ENCODE data around the gene CKM. TPM values are rescaled to one million over a fixed set of nuclear protein-coding genes. Genes with fewer than 3 reads are reported as not detected.

Gene CKM
- total RNA-seq, 2 donors from 2014 or later, result 24.7 to 42.8 TPM

DNA sequence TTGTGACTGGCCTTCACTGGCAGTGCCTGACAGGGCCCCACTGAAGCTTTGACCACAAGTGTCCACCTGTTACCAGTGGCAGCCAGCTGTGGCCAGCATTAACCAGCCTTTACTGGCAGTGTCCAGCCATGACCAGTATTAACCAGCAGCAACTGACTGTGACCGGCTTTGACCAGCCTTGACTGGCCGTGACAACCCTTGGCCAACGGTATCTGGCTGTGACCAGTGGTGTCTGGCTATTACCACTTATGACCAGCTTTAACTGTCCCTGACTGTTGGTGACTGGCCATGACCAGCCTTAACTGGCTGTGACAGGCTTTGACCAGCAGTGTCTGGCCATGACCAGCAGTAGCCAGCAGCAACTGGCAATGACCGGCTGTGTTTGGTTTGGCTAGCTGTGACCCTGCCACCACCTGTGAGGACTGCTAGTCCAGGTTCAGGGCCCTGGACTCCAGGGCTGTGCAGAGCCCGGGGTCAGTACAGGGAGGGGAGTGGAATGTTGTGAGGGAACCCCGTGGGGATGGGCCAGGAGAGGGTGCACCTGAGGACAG is 32.2 kb downstream of the CKM start:
- intact Hi-C loops (cut with DNase I), result no loop called here
- Histone ChIP-seq H3K27me3 (replicated peaks; ENCODE audit: insufficient read depth) (no peaks in the 10 kb centered on the region), H3K36me3 (peaks cover 0 to 2% of the 10 kb centered on the region in 2 donors), H3K9me3 (no peaks in the 10 kb centered on the region), H3K27ac (no peak overlapping the region), H3K4me3 (no peak overlapping the region), H3K4me1 (replicated peaks) (no peaks in the 10 kb centered on the region)
- TF ChIP-seq POLR2AphosphoS5 (IDR thresholded peaks at IDR 0.05), result no peak
- TF ChIP-seq, protein P1, sequence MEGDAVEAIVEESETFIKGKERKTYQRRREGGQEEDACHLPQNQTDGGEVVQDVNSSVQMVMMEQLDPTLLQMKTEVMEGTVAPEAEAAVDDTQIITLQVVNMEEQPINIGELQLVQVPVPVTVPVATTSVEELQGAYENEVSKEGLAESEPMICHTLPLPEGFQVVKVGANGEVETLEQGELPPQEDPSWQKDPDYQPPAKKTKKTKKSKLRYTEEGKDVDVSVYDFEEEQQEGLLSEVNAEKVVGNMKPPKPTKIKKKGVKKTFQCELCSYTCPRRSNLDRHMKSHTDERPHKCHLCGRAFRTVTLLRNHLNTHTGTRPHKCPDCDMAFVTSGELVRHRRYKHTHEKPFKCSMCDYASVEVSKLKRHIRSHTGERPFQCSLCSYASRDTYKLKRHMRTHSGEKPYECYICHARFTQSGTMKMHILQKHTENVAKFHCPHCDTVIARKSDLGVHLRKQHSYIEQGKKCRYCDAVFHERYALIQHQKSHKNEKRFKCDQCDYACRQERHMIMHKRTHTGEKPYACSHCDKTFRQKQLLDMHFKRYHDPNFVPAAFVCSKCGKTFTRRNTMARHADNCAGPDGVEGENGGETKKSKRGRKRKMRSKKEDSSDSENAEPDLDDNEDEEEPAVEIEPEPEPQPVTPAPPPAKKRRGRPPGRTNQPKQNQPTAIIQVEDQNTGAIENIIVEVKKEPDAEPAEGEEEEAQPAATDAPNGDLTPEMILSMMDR (IDR thresholded peaks at IDR 0.05), result no peak
- TF ChIP-seq POLR2A (IDR thresholded peaks at IDR 0.05), result no peak
- 96% methylated on average over 6 of the region's 6 CpGs for WGBS
- DNase-seq (ENCODE audit: low spot score), result no peak

DNA sequence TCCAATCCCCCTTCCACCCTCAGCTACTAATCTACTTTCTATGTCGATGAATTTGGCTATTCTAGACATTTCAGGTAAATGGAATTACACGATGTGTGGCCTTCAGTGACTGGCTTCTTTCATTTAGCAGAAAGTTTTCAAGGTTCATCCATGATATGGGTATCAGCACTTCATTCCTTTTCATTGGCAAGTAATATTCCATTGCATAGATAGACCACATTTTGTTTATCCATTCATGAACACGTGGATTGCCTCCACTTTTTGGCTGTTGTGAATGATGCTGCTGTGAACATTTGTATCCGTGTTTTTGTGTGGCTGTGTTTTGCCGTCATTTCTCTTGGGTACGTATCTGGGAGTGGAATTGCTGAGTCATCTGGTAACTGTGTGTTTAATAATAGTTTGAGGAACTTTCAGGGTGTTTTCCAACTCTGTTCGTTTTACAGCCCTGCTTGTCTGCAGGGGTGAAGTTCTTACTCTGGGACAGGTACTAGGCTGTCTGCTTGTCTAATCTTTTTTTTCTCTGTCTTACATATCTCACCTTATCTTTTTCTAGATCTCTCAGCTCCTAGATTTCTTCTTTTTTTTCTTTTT is 39.1 kb downstream of the CKM start:
- TF ChIP-seq POLR2AphosphoS5 (IDR thresholded peaks at IDR 0.05), result no peak
- TF ChIP-seq POLR2A (IDR thresholded peaks at IDR 0.05), result no peak
- TF ChIP-seq, protein P1 (IDR thresholded peaks at IDR 0.05), result no peak
- intact Hi-C loops (cut with DNase I), result no loop called here
- H3K36me3 ChIP-seq, result peaks cover 2 to 8% of the 10 kb centered on the region in 2 donors
- no peaks in the 10 kb centered on the region for H3K27me3 ChIP-seq (replicated peaks; ENCODE audit: insufficient read depth)
- 70% methylated on average over 7 of the region's 7 CpGs for WGBS
- H3K4me1 ChIP-seq (replicated peaks), result no peaks in the 10 kb centered on the region
- H3K4me3 ChIP-seq, result no peak overlapping the region
- no peak overlapping the region for H3K27ac ChIP-seq
- DNase-seq (ENCODE audit: low spot score), result no peak
- no peaks in the 10 kb centered on the region for H3K9me3 ChIP-seq

DNA sequence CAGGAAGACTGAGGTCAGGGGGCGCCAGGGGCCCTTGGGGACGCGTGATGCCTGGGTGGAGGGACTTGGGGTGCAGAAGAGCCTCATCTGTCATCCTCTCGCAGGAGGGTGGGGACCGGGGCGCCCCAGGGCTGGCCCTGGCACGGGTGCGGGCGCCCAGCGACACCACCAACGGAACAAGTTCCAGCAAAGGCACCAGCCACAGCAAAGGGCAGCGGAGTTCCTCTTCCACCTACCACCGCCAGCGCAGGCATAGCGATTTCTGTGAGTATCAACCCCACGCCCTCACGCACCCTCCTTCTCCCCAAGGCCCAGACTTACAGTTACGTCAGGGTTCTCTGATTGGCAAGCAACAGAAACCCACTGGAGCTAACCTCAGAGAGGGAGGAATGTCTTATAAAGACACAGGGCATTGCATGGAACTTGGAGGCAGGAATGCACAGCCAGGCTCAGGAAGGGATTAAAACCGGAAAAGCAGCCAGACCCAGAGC is 42.2 kb downstream of the CKM start:
- H3K27ac ChIP-seq, result no peak overlapping the region
- H3K4me1 ChIP-seq (replicated peaks), result no peaks in the 10 kb centered on the region
- intact Hi-C loops (cut with DNase I), result no loop called here
- no peaks in the 10 kb centered on the region for H3K27me3 ChIP-seq (replicated peaks; ENCODE audit: insufficient read depth)
- TF ChIP-seq, protein P1 (IDR thresholded peaks at IDR 0.05), result no peak
- TF ChIP-seq POLR2AphosphoS5 (IDR thresholded peaks at IDR 0.05), result no peak
- TF ChIP-seq POLR2A (IDR thresholded peaks at IDR 0.05), result no peak
- no peak overlapping the region for H3K4me3 ChIP-seq
- no peaks in the 10 kb centered on the region for H3K9me3 ChIP-seq
- no peak for DNase-seq (ENCODE audit: low spot score)
- peaks cover 0 to 8% of the 10 kb centered on the region in 2 donors for H3K36me3 ChIP-seq
- 85% methylated on average over 19 of the region's 19 CpGs for WGBS

DNA sequence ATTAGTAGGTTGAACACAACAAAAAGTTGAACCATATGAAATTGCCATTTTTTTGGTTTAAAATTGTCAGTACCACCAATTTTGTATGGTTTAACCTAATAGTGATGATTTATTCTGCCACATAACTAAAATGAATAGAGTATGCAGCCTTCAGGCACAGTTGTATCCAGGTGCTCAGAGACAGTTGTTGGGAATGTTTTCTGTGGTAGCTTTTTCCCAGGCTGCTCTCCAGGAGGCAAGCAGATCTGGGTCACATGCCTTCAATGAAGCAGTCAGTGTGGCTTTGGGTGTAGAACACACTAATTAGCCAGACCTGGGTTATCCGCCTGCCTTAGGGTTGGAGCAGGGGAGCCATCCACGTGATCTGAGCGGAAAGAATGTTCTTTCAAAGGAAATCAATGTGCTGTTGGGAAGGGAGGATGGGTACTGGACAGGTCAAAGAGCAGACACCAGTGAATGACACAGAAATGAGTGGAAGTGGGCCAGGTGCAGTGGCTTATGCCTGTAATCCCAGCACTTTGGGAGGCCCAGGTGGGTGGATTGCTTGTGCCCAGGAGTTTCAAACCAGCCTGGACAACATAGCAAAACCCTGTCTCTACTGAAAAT is 43.0 kb downstream of the CKM start:
- TF ChIP-seq POLR2A (IDR thresholded peaks at IDR 0.05), result no peak
- TF ChIP-seq, protein P1 (IDR thresholded peaks at IDR 0.05), result no peak
- TF ChIP-seq POLR2AphosphoS5 (IDR thresholded peaks at IDR 0.05), result no peak
- H3K27ac ChIP-seq, result no peak overlapping the region
- no peaks in the 10 kb centered on the region for H3K27me3 ChIP-seq (replicated peaks; ENCODE audit: insufficient read depth)
- H3K4me1 ChIP-seq (replicated peaks), result no peaks in the 10 kb centered on the region
- no peaks in the 10 kb centered on the region for H3K9me3 ChIP-seq
- intact Hi-C loops (cut with DNase I), result no loop called here
- WGBS, result 91% methylated on average over 3 of the region's 3 CpGs
- H3K36me3 ChIP-seq, result peaks cover 0 to 8% of the 10 kb centered on the region in 2 donors
- no peak overlapping the region for H3K4me3 ChIP-seq
- DNase-seq (ENCODE audit: low spot score), result no peak
